ENCODE results near the gene CUTA. TPM values are rescaled to one million over a fixed set of nuclear protein-coding genes. Genes with fewer than 3 reads are reported as not detected.

The CUTA gene
- total and polyA plus RNA-seq, 2 of the 13 experiments (the other 11 are each of a cell fraction or from before 2014, with no cell fraction given), result 170 to 180 TPM

GRCh38 chr6:33417903-33418689, at the start of gene CUTA (continued):
- TF ChIP-seq ZNF232 (CRISPR knock-in tag; IDR thresholded peaks at IDR 0.05; ENCODE audit: borderline replicate concordance) (peak; percentile 92; the same call in 1 of the 2 replicates), MAFK (conservative IDR thresholded peaks at IDR 0.05 in 1 of 2, IDR thresholded peaks at IDR 0.05 in 1 of 2; ENCODE audit: low read length in 2 of 2) (peak in 1 of 2 experiments; percentile 27; a peak in 1 of 4 replicates), GABPA (IDR thresholded peaks at IDR 0.05; ENCODE audit: low read depth, low read length) (no peak), GABPA (CRISPR knock-in tag; IDR thresholded peaks at IDR 0.05; ENCODE audit: low read depth) (peak; percentile 89), PREB (CRISPR knock-in tag; IDR thresholded peaks at IDR 0.05) (peak; percentile 81; the same call in 1 of the 2 replicates), HNF1A (IDR thresholded peaks at IDR 0.05; ENCODE audit: low read depth) (no peak), HNF1A (CRISPR knock-in tag; IDR thresholded peaks at IDR 0.05; ENCODE audit: borderline replicate concordance) (peak; percentile 72; the same call in 1 of the 2 replicates), ZNF580 (CRISPR knock-in tag; IDR thresholded peaks at IDR 0.05; ENCODE audit: borderline replicate concordance, low read depth) (peak; percentile 93), YY1 (IDR thresholded peaks at IDR 0.05; ENCODE audit: insufficient read depth, insufficient replicate concordance, low read depth, low read length) (peak; percentile 82), MEF2D (CRISPR knock-in tag; IDR thresholded peaks at IDR 0.05) (no peak), ATF4 (CRISPR knock-in tag; IDR thresholded peaks at IDR 0.05) (peak in 1 of 2 experiments; percentile 84; a peak in 2 of 4 replicates), TEAD2 (CRISPR knock-in tag; IDR thresholded peaks at IDR 0.05) (0 out of 2 replicates have a peak, but pooled peaks have one; percentile 92), MIXL1 (CRISPR knock-in tag; IDR thresholded peaks at IDR 0.05) (peak; percentile 15; the same call in 1 of the 2 replicates), ZNF280D (CRISPR knock-in tag; IDR thresholded peaks at IDR 0.05) (no peak), KLF16 (CRISPR knock-in tag; IDR thresholded peaks at IDR 0.05) (peak in 1 of 2 experiments; percentile 96; a peak in 2 of 4 replicates), ZNF639 (CRISPR knock-in tag; conservative IDR thresholded peaks at IDR 0.05) (peak; percentile 74), ZNF619 (CRISPR knock-in tag; IDR thresholded peaks at IDR 0.05) (peak; percentile 96)

Measured in HepG2 (cell line).